Lung (tissue), 12 donors: Measurements from ENCODE around the gene SLITRK4. TPM values are rescaled to one million over a fixed set of nuclear protein-coding genes. Genes with fewer than 3 reads are reported as not detected.

Experiments used
- ATAC-seq: fragments of 200-7000 bp; cut with Tn5 transposase; one replicate; pipeline ENCODE4 v1.9.1; 2020; ENCODE audit warnings: moderate number of reproducible peaks; ENCODE audit not compliant: insufficient read depth, low FRiP score
- DNase-seq, 3 donors: peaks; one replicate each; pipeline ENCODE4 v3.0.0-alpha.2; 2013 to 2017
- H3K27ac ChIP-seq, 2 donors: one replicate each; pipeline ENCODE4 v1.5.1; 2013; ENCODE audit warnings: mild to moderate bottlenecking in 2 of 2, moderate library complexity in 2 of 2, control low read depth in 1 of 2, inconsistent platforms in 1 of 2, low read depth in 1 of 2, low read length in 1 of 2
- H3K27me3 ChIP-seq, 3 donors: one replicate each; pipeline ENCODE4 v1.5.1; 2013; ENCODE audit warnings: low read length in 2 of 3; ENCODE audit not compliant: control insufficient read depth in 3 of 3, insufficient read depth in 3 of 3
- H3K36me3 ChIP-seq, 4 donors: one replicate each; pipeline ENCODE4 v1.5.1; 2013; ENCODE audit warnings: low read length in 4 of 4, mild to moderate bottlenecking in 1 of 4, moderate library complexity in 1 of 4; ENCODE audit not compliant: control insufficient read depth in 4 of 4, insufficient read depth in 4 of 4
- H3K4me1 ChIP-seq, 5 donors: one replicate each; pipeline ENCODE4 v1.5.1; 2013; ENCODE audit warnings: low read length in 5 of 5, mild to moderate bottlenecking in 2 of 5, moderate library complexity in 1 of 5; ENCODE audit not compliant: control insufficient read depth in 5 of 5, insufficient read depth in 5 of 5
- H3K4me3 ChIP-seq: one replicate; pipeline ENCODE4 v1.5.1; 2013; ENCODE audit warnings: mild to moderate bottlenecking, control low read depth, moderate library complexity
- H3K9ac ChIP-seq, 2 donors: one replicate each; pipeline ENCODE4 v1.5.1; 2013; ENCODE audit warnings: low read length in 2 of 2, control low read depth in 1 of 2; ENCODE audit not compliant: insufficient read depth in 1 of 2
- H3K9me3 ChIP-seq, 4 donors: one replicate each; pipeline ENCODE4 v1.5.1; 2013; ENCODE audit warnings: low read length in 3 of 4, mild to moderate bottlenecking in 1 of 4, moderate library complexity in 1 of 4; ENCODE audit not compliant: control insufficient read depth in 4 of 4, insufficient read depth in 3 of 4
- WGBS, 2 donors: extraction: QIAGEN DNeasy Blood & Tissue Kit; methylation state at CpG; one replicate each; pipeline ENCODE4 v1.1.7; 2013; 5-methylcytosine and 5-hydroxymethylcytosine counted together
- polyA plus RNA-seq, 2 donors: library from polyadenylated mRNA; stranded (reverse); fragments of 200-250 nt; gene quantifications; one replicate each; pipeline ENCODE4 v1.2.1, GENCODE V29; 2013
- total RNA-seq, 2 donors: library from RNA; depleted of rRNA in 1 of 2; stranded (reverse); fragments of >200 nt in 1 of 2; gene quantifications; one replicate each; pipeline ENCODE4 v1.2.1, GENCODE V29; 2014 to 2021
- TF ChIP-seq, protein P1 (sequence below): IDR thresholded peaks from 2 replicates; pipeline ENCODE4 v1.5.1; 2012; ENCODE audit warnings: mild to moderate bottlenecking; ENCODE audit errors: control extremely low read depth, extremely low read depth
- donor health status: control.
- donor health status: control.
- donor health status: Bipolar disorder and iron deficiency.
- donor health status: healthy.
- donor health status: DM: yes; HTN: yes; CAD: no.

Gene SLITRK4
- total and polyA plus RNA-seq, 4 donors, result 0.12 to 0.71 (median 0.33) TPM

DNA sequence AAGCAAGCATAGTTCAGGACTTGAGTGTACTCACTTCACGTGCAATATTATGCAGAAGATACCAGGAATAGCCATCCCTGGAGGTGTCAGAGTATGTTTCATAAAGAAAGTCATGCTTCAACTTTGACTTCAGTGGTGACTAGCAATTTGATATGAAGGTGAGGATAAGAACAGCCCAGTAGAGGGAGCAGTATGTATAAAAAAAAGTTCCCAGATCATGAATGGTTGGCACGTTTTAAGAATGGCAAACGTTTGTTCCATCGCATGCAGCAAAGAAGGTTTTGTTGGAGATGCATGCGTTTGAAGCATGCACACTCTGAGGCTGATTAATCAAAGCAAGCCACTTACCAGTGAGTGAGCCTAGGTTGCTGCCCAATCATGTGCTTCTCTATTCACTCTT, 33.5 kb upstream of the SLITRK4 start:
- peaks cover 0 to 3% (median 0%) of the 10 kb centered on the region in 4 donors for H3K9me3 ChIP-seq
- H3K27ac ChIP-seq, result no peak overlapping the region
- ATAC-seq, result no peak
- no peaks in the 10 kb centered on the region for H3K4me1 ChIP-seq
- H3K27me3 ChIP-seq, result peaks cover 0 to 6% (median 0%) of the 10 kb centered on the region in 3 donors
- H3K4me3 ChIP-seq, result no peak overlapping the region
- TF ChIP-seq, protein P1, sequence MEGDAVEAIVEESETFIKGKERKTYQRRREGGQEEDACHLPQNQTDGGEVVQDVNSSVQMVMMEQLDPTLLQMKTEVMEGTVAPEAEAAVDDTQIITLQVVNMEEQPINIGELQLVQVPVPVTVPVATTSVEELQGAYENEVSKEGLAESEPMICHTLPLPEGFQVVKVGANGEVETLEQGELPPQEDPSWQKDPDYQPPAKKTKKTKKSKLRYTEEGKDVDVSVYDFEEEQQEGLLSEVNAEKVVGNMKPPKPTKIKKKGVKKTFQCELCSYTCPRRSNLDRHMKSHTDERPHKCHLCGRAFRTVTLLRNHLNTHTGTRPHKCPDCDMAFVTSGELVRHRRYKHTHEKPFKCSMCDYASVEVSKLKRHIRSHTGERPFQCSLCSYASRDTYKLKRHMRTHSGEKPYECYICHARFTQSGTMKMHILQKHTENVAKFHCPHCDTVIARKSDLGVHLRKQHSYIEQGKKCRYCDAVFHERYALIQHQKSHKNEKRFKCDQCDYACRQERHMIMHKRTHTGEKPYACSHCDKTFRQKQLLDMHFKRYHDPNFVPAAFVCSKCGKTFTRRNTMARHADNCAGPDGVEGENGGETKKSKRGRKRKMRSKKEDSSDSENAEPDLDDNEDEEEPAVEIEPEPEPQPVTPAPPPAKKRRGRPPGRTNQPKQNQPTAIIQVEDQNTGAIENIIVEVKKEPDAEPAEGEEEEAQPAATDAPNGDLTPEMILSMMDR, result no peak
- peak in 2 of 3 donors; percentile 9 to 33 for DNase-seq
- H3K36me3 ChIP-seq, result no peaks in the 10 kb centered on the region
- WGBS, 2 donors, result 10 to 21% methylated on average over 5 of the region's 5 CpGs
- no peak overlapping the region for H3K9ac ChIP-seq

DNA sequence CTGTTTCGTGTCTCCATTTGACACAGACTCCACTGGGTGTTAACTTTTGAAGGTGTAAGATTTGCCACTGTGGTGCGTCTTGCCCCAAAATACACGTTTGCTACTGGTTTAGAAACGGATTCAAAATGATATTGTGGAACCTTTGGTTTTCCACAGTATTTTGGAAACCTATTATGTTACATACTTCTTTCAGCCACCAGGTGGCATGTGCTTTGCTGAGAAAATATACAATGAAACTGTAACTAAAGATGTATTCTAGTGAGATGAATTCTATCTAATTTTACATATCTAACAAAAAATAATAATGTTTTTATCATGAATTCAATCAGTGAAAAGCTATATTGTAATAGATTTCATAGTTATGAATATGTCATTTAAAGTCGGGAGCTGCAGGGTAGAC, 28.4 kb upstream of the SLITRK4 start:
- TF ChIP-seq, protein P1, result no peak
- no peaks in the 10 kb centered on the region for H3K4me1 ChIP-seq
- H3K27ac ChIP-seq, result no peak overlapping the region
- peaks cover 0 to 6% (median 0%) of the 10 kb centered on the region in 3 donors for H3K27me3 ChIP-seq
- no peak overlapping the region for H3K9ac ChIP-seq
- ATAC-seq (no peak), DNase-seq (peak in 2 of 3 donors; percentile 16 to 24)
- H3K4me3 ChIP-seq, result no peak overlapping the region
- no peaks in the 10 kb centered on the region for H3K9me3 ChIP-seq
- H3K36me3 ChIP-seq, result no peaks in the 10 kb centered on the region
- WGBS, 2 donors, result 31 to 51% methylated on average over 5 of the region's 5 CpGs

DNA sequence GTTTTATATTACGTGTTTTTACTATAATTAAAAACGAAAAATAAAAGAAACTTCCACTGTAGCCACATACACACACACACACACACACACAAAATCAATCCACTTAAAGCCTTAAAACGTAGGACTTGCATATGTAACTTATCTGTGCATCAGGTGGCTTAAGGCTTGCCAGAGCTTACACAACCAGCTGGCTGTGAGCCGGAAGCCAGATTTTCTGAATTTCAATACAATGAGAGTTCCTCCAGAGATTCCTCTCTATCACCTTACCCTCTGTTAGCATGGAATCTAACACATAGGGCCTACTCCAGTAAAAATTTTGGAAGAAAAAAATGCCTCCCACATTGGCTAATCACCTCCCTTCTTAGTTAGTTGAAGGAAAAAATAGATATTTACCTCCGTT, 27.9 kb upstream of the SLITRK4 start:
- H3K9ac ChIP-seq, result no peak overlapping the region
- no peak for ATAC-seq
- no peaks in the 10 kb centered on the region for H3K36me3 ChIP-seq
- no peaks in the 10 kb centered on the region for H3K4me1 ChIP-seq
- TF ChIP-seq, protein P1, result no peak
- no peak for DNase-seq
- no peaks in the 10 kb centered on the region for H3K9me3 ChIP-seq
- WGBS, 2 donors, result 53 to 69% methylated on average over 5 of the region's 5 CpGs
- H3K27ac ChIP-seq, result no peak overlapping the region
- H3K4me3 ChIP-seq, result no peak overlapping the region
- peaks cover 0 to 6% (median 0%) of the 10 kb centered on the region in 3 donors for H3K27me3 ChIP-seq

DNA sequence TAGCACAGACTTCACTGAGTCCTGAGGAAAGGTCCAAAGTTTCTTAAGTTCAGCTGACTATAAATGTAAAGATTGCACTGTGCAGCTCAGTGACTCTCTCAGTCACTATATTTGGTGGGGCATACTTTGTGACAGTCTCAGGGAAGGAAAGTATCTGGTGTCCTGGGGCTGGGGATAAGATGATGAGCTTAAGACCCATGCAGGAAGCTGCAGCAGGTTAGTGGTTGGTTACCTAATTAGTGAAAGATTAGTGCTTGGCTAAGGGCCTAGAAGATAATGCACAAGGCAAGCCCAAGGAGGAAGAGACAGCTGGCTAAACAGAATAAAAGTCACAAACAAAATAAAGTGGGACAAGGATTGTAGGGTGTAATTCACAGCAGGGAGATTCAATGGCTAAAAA, 25.4 kb upstream of the SLITRK4 start:
- TF ChIP-seq, protein P1, result no peak
- no peak overlapping the region for H3K9ac ChIP-seq
- H3K36me3 ChIP-seq, result no peaks in the 10 kb centered on the region
- DNase-seq, result no peak
- H3K4me3 ChIP-seq, result no peak overlapping the region
- H3K27me3 ChIP-seq, result peaks cover 0 to 2% (median 0%) of the 10 kb centered on the region in 3 donors
- H3K4me1 ChIP-seq, result no peaks in the 10 kb centered on the region
- H3K9me3 ChIP-seq, result no peaks in the 10 kb centered on the region
- H3K27ac ChIP-seq, result no peak overlapping the region
- no peak for ATAC-seq
